Central memory CD8-positive, alpha-beta T cell (primary cell): ENCODE data around the gene SH2D7.

ENCODE experiments used
- ATAC-seq: fragments of 150-1000 bp; cut with Tn5 transposase; replicated peaks from 2 replicates; pipeline ENCODE4 v1.10.0; 2022; ENCODE audit warnings: mild to moderate bottlenecking, moderate FRiP score, moderate number of reproducible peaks; ENCODE audit not compliant: poor library complexity, severe bottlenecking; ENCODE audit errors: extremely low read depth
- DNase-seq, 2 donors: peaks; one replicate each; pipeline ENCODE4 v3.0.0; 2021; ENCODE audit warnings: low spot score in 2 of 2
- H3K27ac Mint-ChIP-seq: one replicate; pipeline ENCODE4 v1.8.0; 2022; ENCODE audit warnings: low read depth, mild to moderate bottlenecking, moderate library complexity, mixed read lengths
- H3K27me3 Mint-ChIP-seq: one replicate; pipeline ENCODE4 v1.8.0; 2022; ENCODE audit warnings: mixed read lengths
- H3K36me3 Mint-ChIP-seq: one replicate; pipeline ENCODE4 v1.8.0; 2022; ENCODE audit warnings: mild to moderate bottlenecking, moderate library complexity, mixed read lengths; ENCODE audit not compliant: insufficient read depth
- H3K4me1 Mint-ChIP-seq: one replicate; pipeline ENCODE4 v1.8.0; 2022; ENCODE audit warnings: mixed read lengths
- H3K4me3 Mint-ChIP-seq: one replicate; pipeline ENCODE4 v1.8.0; 2022; ENCODE audit warnings: mild to moderate bottlenecking, moderate library complexity, mixed read lengths
- H3K9me3 Mint-ChIP-seq: one replicate; pipeline ENCODE4 v1.8.0; 2022; ENCODE audit warnings: mixed read lengths

Gene SH2D7

GRCh38 chr15:78103406-78104118 lies 11.2 kb downstream of the SH2D7 start:
- peaks cover 51% of the 10 kb centered on the region for H3K4me1 Mint-ChIP-seq
- peaks cover 9% of the 10 kb centered on the region for H3K36me3 Mint-ChIP-seq
- peak; percentile 37 to 61 for DNase-seq
- H3K9me3 Mint-ChIP-seq: no peaks in the 10 kb centered on the region
- no peaks in the 10 kb centered on the region for H3K27me3 Mint-ChIP-seq
- ATAC-seq: peak; percentile 89
- H3K4me3 Mint-ChIP-seq: peak overlapping the region; percentile 65
- H3K27ac Mint-ChIP-seq: peak overlapping the region; percentile 93

GRCh38 chr15:78104119-78104479 lies 11.7 kb downstream of the SH2D7 start:
- no peaks in the 10 kb centered on the region for H3K27me3 Mint-ChIP-seq

GRCh38 chr15:78104566-78105475 lies 12.5 kb downstream of the SH2D7 start:
- H3K9me3 Mint-ChIP-seq: no peaks in the 10 kb centered on the region
- peaks cover 55% of the 10 kb centered on the region for H3K4me1 Mint-ChIP-seq
- no peaks in the 10 kb centered on the region for H3K27me3 Mint-ChIP-seq
- DNase-seq (no peak), ATAC-seq (no peak)
- peaks cover 9% of the 10 kb centered on the region for H3K36me3 Mint-ChIP-seq
- peak overlapping the region; percentile 93 for H3K27ac Mint-ChIP-seq
- peak overlapping the region; percentile 65 for H3K4me3 Mint-ChIP-seq

More at GRCh38 chr15:78104119-78104479, 11.7 kb downstream of the SH2D7 start:
- Mint-ChIP-seq H3K4me1 (peaks cover 55% of the 10 kb centered on the region), H3K27ac (peak overlapping the region; percentile 93), H3K4me3 (peak overlapping the region; percentile 65), H3K36me3 (peaks cover 9% of the 10 kb centered on the region), H3K9me3 (no peaks in the 10 kb centered on the region)
- no peak for DNase-seq
- ATAC-seq: no peak

- peaks cover 55% of the 10 kb centered on the region for H3K4me1 Mint-ChIP-seq
- ATAC-seq (no peak), DNase-seq (no peak)
- no peaks in the 10 kb centered on the region for H3K9me3 Mint-ChIP-seq
- no peaks in the 10 kb centered on the region for H3K27me3 Mint-ChIP-seq
- H3K4me3 Mint-ChIP-seq: peak overlapping the region; percentile 47
- peaks cover 6% of the 10 kb centered on the region for H3K36me3 Mint-ChIP-seq
- H3K27ac Mint-ChIP-seq: peak overlapping the region; percentile 41
Measured at GRCh38 chr15:78105476-78106241, 13.3 kb downstream of the SH2D7 start.

- Mint-ChIP-seq H3K27me3 (no peaks in the 10 kb centered on the region), H3K4me1 (peaks cover 53% of the 10 kb centered on the region), H3K9me3 (no peaks in the 10 kb centered on the region), H3K27ac (peak overlapping the region; percentile 16), H3K36me3 (peaks cover 9% of the 10 kb centered on the region), H3K4me3 (no peak overlapping the region)
- DNase-seq: no peak
- no peak for ATAC-seq
Measured at GRCh38 chr15:78107471-78107870, 15.1 kb downstream of the SH2D7 start.

GRCh38 chr15:78108300-78109084 lies 16.1 kb downstream of the SH2D7 start:
- Mint-ChIP-seq H3K9me3 (no peaks in the 10 kb centered on the region), H3K36me3 (peaks cover 9% of the 10 kb centered on the region), H3K4me3 (no peak overlapping the region), H3K27me3 (no peaks in the 10 kb centered on the region), H3K4me1 (peaks cover 49% of the 10 kb centered on the region), H3K27ac (peak overlapping the region; percentile 69)
- DNase-seq: peak; percentile 71 to 73
- peak; percentile 67 for ATAC-seq

- DNase-seq (no peak), ATAC-seq (no peak)
- Mint-ChIP-seq H3K36me3 (peaks cover 4% of the 10 kb centered on the region), H3K9me3 (no peaks in the 10 kb centered on the region), H3K4me3 (no peak overlapping the region), H3K4me1 (peaks cover 44% of the 10 kb centered on the region), H3K27ac (peak overlapping the region; percentile 69), H3K27me3 (no peaks in the 10 kb centered on the region)
Measured at GRCh38 chr15:78109156-78109555, 16.8 kb downstream of the SH2D7 start.

- Mint-ChIP-seq H3K27ac (no peak overlapping the region), H3K36me3 (peaks cover 4% of the 10 kb centered on the region), H3K4me3 (no peak overlapping the region), H3K27me3 (no peaks in the 10 kb centered on the region), H3K9me3 (no peaks in the 10 kb centered on the region), H3K4me1 (peaks cover 35% of the 10 kb centered on the region)
- DNase-seq (no peak), ATAC-seq (no peak)
Measured at GRCh38 chr15:78110096-78110495, 17.7 kb downstream of the SH2D7 start.

- Mint-ChIP-seq H3K4me3 (no peak overlapping the region), H3K27me3 (no peaks in the 10 kb centered on the region), H3K36me3 (peaks cover 4% of the 10 kb centered on the region), H3K27ac (peak overlapping the region; percentile 52), H3K4me1 (peaks cover 26% of the 10 kb centered on the region), H3K9me3 (no peaks in the 10 kb centered on the region)
- DNase-seq (no peak), ATAC-seq (no peak)
Measured at GRCh38 chr15:78110916-78111475, 18.6 kb downstream of the SH2D7 start.

- H3K36me3 Mint-ChIP-seq: peaks cover 4% of the 10 kb centered on the region
- no peaks in the 10 kb centered on the region for H3K9me3 Mint-ChIP-seq
- H3K4me3 Mint-ChIP-seq: no peak overlapping the region
- ATAC-seq (no peak), DNase-seq (no peak)
- peaks cover 19% of the 10 kb centered on the region for H3K4me1 Mint-ChIP-seq
- no peaks in the 10 kb centered on the region for H3K27me3 Mint-ChIP-seq
- no peak overlapping the region for H3K27ac Mint-ChIP-seq
Measured at GRCh38 chr15:78111788-78112187, 19.4 kb downstream of the SH2D7 start.

- H3K9me3 Mint-ChIP-seq: no peaks in the 10 kb centered on the region
- H3K27me3 Mint-ChIP-seq: no peaks in the 10 kb centered on the region
- peaks cover 3% of the 10 kb centered on the region for H3K36me3 Mint-ChIP-seq
- H3K4me3 Mint-ChIP-seq: no peak overlapping the region
- no peak for ATAC-seq
- no peak for DNase-seq
- peaks cover 18% of the 10 kb centered on the region for H3K4me1 Mint-ChIP-seq
- H3K27ac Mint-ChIP-seq: no peak overlapping the region
Measured at GRCh38 chr15:78112551-78112950, 20.2 kb downstream of the SH2D7 start.
